Breast epithelium (tissue), 3 donors: ENCODE data around the gene CRELD1.
"Not testable (repeated sequence)": the region's sequence is repeated elsewhere in the genome, so short reads cannot be mapped to it uniquely, and the experiment has no call there.

Experiments used
- POLR2A ChIP-seq: fragments of 450-650 bp; IDR thresholded peaks from one replicate; pipeline ENCODE4 v1.6.1; 2016; ENCODE audit warnings: antibody characterized with exemption, mild to moderate bottlenecking, moderate library complexity
- POLR2AphosphoS5 ChIP-seq, 3 donors: sonication (generic); formaldehyde crosslinking; IDR thresholded peaks; one replicate each; pipeline ENCODE4 v1.6.1; 2017; ENCODE audit warnings: antibody characterized with exemption in 3 of 3
- TF ChIP-seq, protein P1 (sequence below), 3 donors: fragments of 450-650 bp; IDR thresholded peaks; one replicate each; pipeline ENCODE4 v1.5.1; 2016 to 2017; ENCODE audit warnings: antibody characterized with exemption in 3 of 3, mild to moderate bottlenecking in 3 of 3, moderate library complexity in 3 of 3

DNA sequence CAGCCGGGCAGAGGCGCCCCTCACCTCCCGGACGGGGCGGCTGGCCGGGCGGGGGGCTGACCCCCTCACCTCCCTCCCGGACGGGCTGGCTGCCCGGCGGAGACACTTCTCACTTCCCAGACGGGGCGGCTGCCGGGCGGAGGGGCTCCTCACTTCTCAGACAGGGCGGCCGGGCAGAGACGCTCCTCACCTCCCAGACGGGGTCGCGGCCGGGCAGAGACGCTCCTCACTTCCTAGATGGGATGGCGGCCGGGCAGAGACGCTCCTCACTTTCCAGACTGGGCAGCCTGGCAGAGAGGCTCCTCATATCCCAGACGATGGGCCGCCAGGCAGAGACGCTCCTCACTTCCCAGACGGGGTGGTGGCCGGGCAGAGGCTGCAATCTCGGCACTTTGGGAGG lies 6.3 kb downstream of the CRELD1 start:
- TF ChIP-seq, protein P1, sequence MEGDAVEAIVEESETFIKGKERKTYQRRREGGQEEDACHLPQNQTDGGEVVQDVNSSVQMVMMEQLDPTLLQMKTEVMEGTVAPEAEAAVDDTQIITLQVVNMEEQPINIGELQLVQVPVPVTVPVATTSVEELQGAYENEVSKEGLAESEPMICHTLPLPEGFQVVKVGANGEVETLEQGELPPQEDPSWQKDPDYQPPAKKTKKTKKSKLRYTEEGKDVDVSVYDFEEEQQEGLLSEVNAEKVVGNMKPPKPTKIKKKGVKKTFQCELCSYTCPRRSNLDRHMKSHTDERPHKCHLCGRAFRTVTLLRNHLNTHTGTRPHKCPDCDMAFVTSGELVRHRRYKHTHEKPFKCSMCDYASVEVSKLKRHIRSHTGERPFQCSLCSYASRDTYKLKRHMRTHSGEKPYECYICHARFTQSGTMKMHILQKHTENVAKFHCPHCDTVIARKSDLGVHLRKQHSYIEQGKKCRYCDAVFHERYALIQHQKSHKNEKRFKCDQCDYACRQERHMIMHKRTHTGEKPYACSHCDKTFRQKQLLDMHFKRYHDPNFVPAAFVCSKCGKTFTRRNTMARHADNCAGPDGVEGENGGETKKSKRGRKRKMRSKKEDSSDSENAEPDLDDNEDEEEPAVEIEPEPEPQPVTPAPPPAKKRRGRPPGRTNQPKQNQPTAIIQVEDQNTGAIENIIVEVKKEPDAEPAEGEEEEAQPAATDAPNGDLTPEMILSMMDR (IDR thresholded peaks at IDR 0.05) = not testable (repeated sequence)
- not testable (repeated sequence) for TF ChIP-seq POLR2A; POLR2AphosphoS5 (IDR thresholded peaks at IDR 0.05)
